ENCODE data around the gene B3GNT9.
A peak's percentile ranks its signal among the peaks of the same experiment; 100 is the strongest.
"Not testable (repeated sequence)": the region's sequence is repeated elsewhere in the genome, so short reads cannot be mapped to it uniquely, and the experiment has no call there.

B3GNT9 gene

GRCh38 chr16:67128417-67128816 lies 22.4 kb downstream of the B3GNT9 start:
- no peak overlapping the region for H3K4me3 Mint-ChIP-seq
- H3K9me3 Mint-ChIP-seq, result no peaks in the 10 kb centered on the region
- peaks cover 29% of the 10 kb centered on the region for H3K36me3 Mint-ChIP-seq (ENCODE audit: insufficient read depth)
- no peak overlapping the region for H3K27ac Mint-ChIP-seq (ENCODE audit: low read depth)
- ATAC-seq (replicated peaks; ENCODE audit: extremely low read depth, poor library complexity, severe bottlenecking), result no peak
- H3K4me1 Mint-ChIP-seq, result peaks cover 5% of the 10 kb centered on the region
- H3K27me3 Mint-ChIP-seq, result no peaks in the 10 kb centered on the region
- no peak for DNase-seq (ENCODE audit: low spot score in 2 of 2)

- H3K4me1 Mint-ChIP-seq; DNase-seq (ENCODE audit: low spot score in 2 of 2); H3K27me3 Mint-ChIP-seq; H3K4me3 Mint-ChIP-seq; H3K27ac Mint-ChIP-seq (ENCODE audit: low read depth); H3K9me3 Mint-ChIP-seq; ATAC-seq (replicated peaks; ENCODE audit: extremely low read depth, poor library complexity, severe bottlenecking): not testable (repeated sequence)
- H3K36me3 Mint-ChIP-seq (ENCODE audit: insufficient read depth), result peaks cover 38% of the 10 kb centered on the region
Measured at GRCh38 chr16:67122799-67123198, 28.0 kb downstream of the B3GNT9 start.

GRCh38 chr16:67120025-67120424 lies 30.8 kb downstream of the B3GNT9 start:
- peaks cover 15% of the 10 kb centered on the region for H3K4me1 Mint-ChIP-seq
- no peak overlapping the region for H3K27ac Mint-ChIP-seq (ENCODE audit: low read depth)
- DNase-seq (ENCODE audit: low spot score in 2 of 2) (no peak), ATAC-seq (replicated peaks; ENCODE audit: extremely low read depth, poor library complexity, severe bottlenecking) (no peak)
- no peaks in the 10 kb centered on the region for H3K27me3 Mint-ChIP-seq
- H3K9me3 Mint-ChIP-seq, result no peaks in the 10 kb centered on the region
- peaks cover 33% of the 10 kb centered on the region for H3K36me3 Mint-ChIP-seq (ENCODE audit: insufficient read depth)
- H3K4me3 Mint-ChIP-seq, result no peak overlapping the region

- Mint-ChIP-seq H3K27ac (ENCODE audit: low read depth) (no peak overlapping the region), H3K36me3 (ENCODE audit: insufficient read depth) (peaks cover 23% of the 10 kb centered on the region), H3K9me3 (no peaks in the 10 kb centered on the region), H3K4me1 (peaks cover 23% of the 10 kb centered on the region), H3K27me3 (no peaks in the 10 kb centered on the region), H3K4me3 (no peak overlapping the region)
- no peak for DNase-seq (ENCODE audit: low spot score in 2 of 2)
- ATAC-seq (replicated peaks; ENCODE audit: extremely low read depth, poor library complexity, severe bottlenecking), result no peak
Measured at GRCh38 chr16:67117716-67118115, 33.1 kb downstream of the B3GNT9 start.

- Mint-ChIP-seq H3K4me3 (no peak overlapping the region), H3K27me3 (no peaks in the 10 kb centered on the region), H3K27ac (ENCODE audit: low read depth) (no peak overlapping the region), H3K4me1 (peaks cover 32% of the 10 kb centered on the region), H3K36me3 (ENCODE audit: insufficient read depth) (peaks cover 14% of the 10 kb centered on the region), H3K9me3 (no peaks in the 10 kb centered on the region)
- ATAC-seq (replicated peaks; ENCODE audit: extremely low read depth, poor library complexity, severe bottlenecking) (no peak), DNase-seq (ENCODE audit: low spot score in 2 of 2) (no peak)
Measured at GRCh38 chr16:67116388-67117311, 34.1 kb downstream of the B3GNT9 start.

GRCh38 chr16:67115639-67116038 lies 35.2 kb downstream of the B3GNT9 start:
- no peak overlapping the region for H3K27ac Mint-ChIP-seq (ENCODE audit: low read depth)
- peaks cover 42% of the 10 kb centered on the region for H3K4me1 Mint-ChIP-seq
- no peaks in the 10 kb centered on the region for H3K9me3 Mint-ChIP-seq
- no peak overlapping the region for H3K4me3 Mint-ChIP-seq
- DNase-seq (ENCODE audit: low spot score in 2 of 2), result no peak
- no peak for ATAC-seq (replicated peaks; ENCODE audit: extremely low read depth, poor library complexity, severe bottlenecking)
- no peaks in the 10 kb centered on the region for H3K27me3 Mint-ChIP-seq
- H3K36me3 Mint-ChIP-seq (ENCODE audit: insufficient read depth), result peaks cover 8% of the 10 kb centered on the region

- peaks cover 15% of the 10 kb centered on the region for H3K36me3 Mint-ChIP-seq (ENCODE audit: insufficient read depth)
Measured at GRCh38 chr16:67114793-67115192, 36.0 kb downstream of the B3GNT9 start.

GRCh38 chr16:67112591-67113399 lies 38.0 kb downstream of the B3GNT9 start:
- Mint-ChIP-seq H3K4me1 (peaks cover 58% of the 10 kb centered on the region), H3K27ac (ENCODE audit: low read depth) (no peak overlapping the region), H3K27me3 (no peaks in the 10 kb centered on the region), H3K36me3 (ENCODE audit: insufficient read depth) (peaks cover 21% of the 10 kb centered on the region), H3K4me3 (no peak overlapping the region), H3K9me3 (no peaks in the 10 kb centered on the region)
- DNase-seq (ENCODE audit: low spot score in 2 of 2) (no peak), ATAC-seq (replicated peaks; ENCODE audit: extremely low read depth, poor library complexity, severe bottlenecking) (no peak)

More at GRCh38 chr16:67114793-67115192, 36.0 kb downstream of the B3GNT9 start:
- DNase-seq (ENCODE audit: low spot score in 2 of 2) (no peak), ATAC-seq (replicated peaks; ENCODE audit: extremely low read depth, poor library complexity, severe bottlenecking) (no peak)
- H3K9me3 Mint-ChIP-seq, result no peaks in the 10 kb centered on the region
- no peaks in the 10 kb centered on the region for H3K27me3 Mint-ChIP-seq
- peaks cover 51% of the 10 kb centered on the region for H3K4me1 Mint-ChIP-seq
- H3K4me3 Mint-ChIP-seq, result no peak overlapping the region
- H3K27ac Mint-ChIP-seq (ENCODE audit: low read depth), result peak overlapping the region; percentile 6

GRCh38 chr16:67111951-67112444 lies 38.8 kb downstream of the B3GNT9 start:
- Mint-ChIP-seq H3K4me1 (peaks cover 58% of the 10 kb centered on the region), H3K27me3 (no peaks in the 10 kb centered on the region), H3K36me3 (ENCODE audit: insufficient read depth) (peaks cover 19% of the 10 kb centered on the region), H3K9me3 (no peaks in the 10 kb centered on the region), H3K27ac (ENCODE audit: low read depth) (peak overlapping the region; percentile 66), H3K4me3 (no peak overlapping the region)
- ATAC-seq (replicated peaks; ENCODE audit: extremely low read depth, poor library complexity, severe bottlenecking) (no peak), DNase-seq (ENCODE audit: low spot score in 2 of 2) (no peak)

- Mint-ChIP-seq H3K27me3 (no peaks in the 10 kb centered on the region), H3K36me3 (ENCODE audit: insufficient read depth) (peaks cover 16% of the 10 kb centered on the region), H3K9me3 (no peaks in the 10 kb centered on the region), H3K4me3 (peak within 1 kb of the TSS; percentile 94), H3K27ac (ENCODE audit: low read depth) (peak within 1 kb of the TSS; percentile 90), H3K4me1 (peaks cover 38% of the 10 kb centered on the region)
- DNase-seq (ENCODE audit: low spot score in 2 of 2) (peak; percentile 93 to 97), ATAC-seq (replicated peaks; ENCODE audit: extremely low read depth, poor library complexity, severe bottlenecking) (peak; percentile 82)
Measured at GRCh38 chr16:67109407-67110135, 41.2 kb downstream of the B3GNT9 start, which contains the start of gene PHAF1. Gene PHAF1 (plus strand): TSS chr16:67109941. CDS start chr16:67110176, 235 bp downstream.

GRCh38 chr16:67108931-67109406 lies 41.8 kb downstream of the B3GNT9 start:
- H3K27ac Mint-ChIP-seq (ENCODE audit: low read depth), result peak overlapping the region; percentile 90
- H3K27me3 Mint-ChIP-seq, result no peaks in the 10 kb centered on the region
- peaks cover 14% of the 10 kb centered on the region for H3K36me3 Mint-ChIP-seq (ENCODE audit: insufficient read depth)
- peaks cover 35% of the 10 kb centered on the region for H3K4me1 Mint-ChIP-seq
- no peaks in the 10 kb centered on the region for H3K9me3 Mint-ChIP-seq
- ATAC-seq (replicated peaks; ENCODE audit: extremely low read depth, poor library complexity, severe bottlenecking) (no peak), DNase-seq (ENCODE audit: low spot score in 2 of 2) (no peak)
- H3K4me3 Mint-ChIP-seq, result peak overlapping the region; percentile 94

GRCh38 chr16:67108489-67108888 lies 42.3 kb downstream of the B3GNT9 start:
- no peak for ATAC-seq (replicated peaks; ENCODE audit: extremely low read depth, poor library complexity, severe bottlenecking)
- no peaks in the 10 kb centered on the region for H3K9me3 Mint-ChIP-seq
- H3K4me3 Mint-ChIP-seq, result no peak overlapping the region
- H3K27me3 Mint-ChIP-seq, result no peaks in the 10 kb centered on the region
- H3K4me1 Mint-ChIP-seq, result peaks cover 35% of the 10 kb centered on the region
- H3K36me3 Mint-ChIP-seq (ENCODE audit: insufficient read depth), result peaks cover 14% of the 10 kb centered on the region
- DNase-seq (ENCODE audit: low spot score in 2 of 2), result no peak
- no peak overlapping the region for H3K27ac Mint-ChIP-seq (ENCODE audit: low read depth)
